ENCODE data around the gene PRR3. TPM values are rescaled to one million over a fixed set of nuclear protein-coding genes. Genes with fewer than 3 reads are reported as not detected.

PRR3 gene
- total and polyA plus RNA-seq, 5 donors from 2014 or later, result 4.9 to 12.0 (median 8.0) TPM

GRCh38 chr6:30610065-30610464 lies 53.0 kb downstream of the PRR3 start:
- ATAC-seq (ENCODE audit: low read depth in 2 of 2), result no peak
- peak overlapping the region; percentile 61 to 92 (median 89) for H3K27ac Mint-ChIP-seq
- Histone ChIP-seq H3K4me3 (ENCODE audit: low read depth, low read length) (no peak overlapping the region), H3K27me3 (ENCODE audit: control insufficient read depth, insufficient read depth, low read length) (no peaks in the 10 kb centered on the region), H3K27ac (ENCODE audit: insufficient read depth, low read length, poor library complexity, severe bottlenecking) (peak overlapping the region; percentile 66), H3K4me1 (ENCODE audit: control insufficient read depth, insufficient read depth, low read length, poor library complexity, severe bottlenecking) (peaks cover 47% of the 10 kb centered on the region), H3K9me3 (ENCODE audit: control insufficient read depth in 2 of 2, low read length in 2 of 2) (no peaks in the 10 kb centered on the region), H3K36me3 (ENCODE audit: control insufficient read depth, insufficient read depth, low read length) (peaks cover 49% of the 10 kb centered on the region)
- H3K27me3 Mint-ChIP-seq, result peaks cover 2% of the 10 kb centered on the region
- peak overlapping the region in 1 of 4 donors; percentile 45 for H3K4me3 Mint-ChIP-seq
- DNase-seq, result no peak
- peaks cover 45% of the 10 kb centered on the region for H3K36me3 Mint-ChIP-seq
- peaks cover 42 to 79% (median 63%) of the 10 kb centered on the region in 4 donors for H3K4me1 Mint-ChIP-seq
- H3K9me3 Mint-ChIP-seq, result no peaks in the 10 kb centered on the region

DNA sequence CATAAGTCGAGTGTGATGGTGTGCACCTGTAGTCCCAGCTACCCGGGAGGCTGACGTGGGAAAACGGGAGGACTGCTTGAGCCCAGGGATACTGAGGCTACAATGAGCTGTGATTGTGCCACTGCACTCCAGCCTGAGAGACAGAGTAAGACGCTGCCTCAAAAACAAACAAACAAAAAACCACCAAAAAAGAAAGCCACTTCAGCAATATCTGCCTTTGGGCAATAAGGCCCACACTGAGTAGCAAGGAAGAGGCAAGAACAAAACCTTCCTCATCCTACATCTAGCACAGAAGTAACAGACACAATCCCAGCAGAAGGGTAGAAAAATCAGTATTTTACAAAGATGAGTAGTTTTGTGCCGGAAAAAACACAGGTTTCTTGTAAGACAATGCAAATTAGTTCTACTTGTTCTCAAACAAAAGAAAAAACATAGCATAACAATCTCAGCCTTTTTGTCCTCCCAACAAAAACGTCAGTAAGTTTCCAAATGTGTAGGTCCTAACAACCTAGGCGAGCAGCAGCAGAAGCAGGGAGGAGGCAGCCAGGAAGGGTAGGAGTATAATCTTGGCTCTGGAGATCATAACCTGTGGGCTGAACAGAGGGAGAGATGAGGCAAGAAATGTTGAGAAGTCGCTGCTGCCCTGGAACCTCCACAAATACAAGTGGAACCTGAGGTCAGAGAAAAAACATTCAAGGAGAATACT lies 54.2 kb downstream of the PRR3 start:
- peaks cover 48% of the 10 kb centered on the region for H3K36me3 Mint-ChIP-seq
- Histone ChIP-seq H3K36me3 (ENCODE audit: control insufficient read depth, insufficient read depth, low read length) (peaks cover 43% of the 10 kb centered on the region), H3K9me3 (ENCODE audit: control insufficient read depth in 2 of 2, low read length in 2 of 2) (no peaks in the 10 kb centered on the region), H3K27ac (ENCODE audit: insufficient read depth, low read length, poor library complexity, severe bottlenecking) (peak overlapping the region; percentile 98), H3K4me3 (ENCODE audit: low read depth, low read length) (no peak overlapping the region), H3K27me3 (ENCODE audit: control insufficient read depth, insufficient read depth, low read length) (no peaks in the 10 kb centered on the region), H3K4me1 (ENCODE audit: control insufficient read depth, insufficient read depth, low read length, poor library complexity, severe bottlenecking) (peaks cover 47% of the 10 kb centered on the region)
- H3K27ac Mint-ChIP-seq, result peak overlapping the region; percentile 54 to 89 (median 83)
- H3K9me3 Mint-ChIP-seq, result peaks cover 0 to 2% (median 0%) of the 10 kb centered on the region in 7 donors
- DNase-seq (no peak), ATAC-seq (ENCODE audit: low read depth in 2 of 2) (no peak)
- H3K27me3 Mint-ChIP-seq, result peaks cover 5% of the 10 kb centered on the region
- H3K4me1 Mint-ChIP-seq, result peaks cover 43 to 74% (median 63%) of the 10 kb centered on the region in 4 donors
- H3K4me3 Mint-ChIP-seq, result peak overlapping the region in 1 of 4 donors; percentile 45

GRCh38 chr6:30611856-30612194 lies 54.7 kb downstream of the PRR3 start:
- no peaks in the 10 kb centered on the region for H3K9me3 ChIP-seq (ENCODE audit: control insufficient read depth in 2 of 2, low read length in 2 of 2)
- Mint-ChIP-seq H3K4me1 (peaks cover 43 to 70% (median 61%) of the 10 kb centered on the region in 4 donors), H3K36me3 (peaks cover 48% of the 10 kb centered on the region), H3K27me3 (peaks cover 7% of the 10 kb centered on the region), H3K4me3 (peak overlapping the region in 2 of 4 donors; percentile 45 to 74), H3K9me3 (peaks cover 0 to 2% (median 0%) of the 10 kb centered on the region in 7 donors), H3K27ac (peak overlapping the region; percentile 54 to 89 (median 83))
- peak overlapping the region; percentile 98 for H3K27ac ChIP-seq (ENCODE audit: insufficient read depth, low read length, poor library complexity, severe bottlenecking)
- H3K36me3 ChIP-seq (ENCODE audit: control insufficient read depth, insufficient read depth, low read length), result peaks cover 43% of the 10 kb centered on the region
- H3K4me1 ChIP-seq (ENCODE audit: control insufficient read depth, insufficient read depth, low read length, poor library complexity, severe bottlenecking), result peaks cover 47% of the 10 kb centered on the region
- peak overlapping the region; percentile 17 for H3K4me3 ChIP-seq (ENCODE audit: low read depth, low read length)
- DNase-seq (no peak), ATAC-seq (ENCODE audit: low read depth in 2 of 2) (no peak)
- no peaks in the 10 kb centered on the region for H3K27me3 ChIP-seq (ENCODE audit: control insufficient read depth, insufficient read depth, low read length)

- peaks cover 51% of the 10 kb centered on the region for H3K36me3 Mint-ChIP-seq
- H3K9me3 Mint-ChIP-seq, result peaks cover 0 to 3% (median 0%) of the 10 kb centered on the region in 7 donors
- no peak for DNase-seq
- peak overlapping the region; percentile 98 for H3K27ac ChIP-seq (ENCODE audit: insufficient read depth, low read length, poor library complexity, severe bottlenecking)
- peaks cover 11% of the 10 kb centered on the region for H3K27me3 Mint-ChIP-seq
- H3K4me3 ChIP-seq (ENCODE audit: low read depth, low read length), result peak overlapping the region; percentile 17
- H3K4me3 Mint-ChIP-seq, result peak overlapping the region in 2 of 4 donors; percentile 45 to 74
- no peak for ATAC-seq (ENCODE audit: low read depth in 2 of 2)
- peaks cover 47% of the 10 kb centered on the region for H3K4me1 ChIP-seq (ENCODE audit: control insufficient read depth, insufficient read depth, low read length, poor library complexity, severe bottlenecking)
- H3K27me3 ChIP-seq (ENCODE audit: control insufficient read depth, insufficient read depth, low read length), result no peaks in the 10 kb centered on the region
- H3K36me3 ChIP-seq (ENCODE audit: control insufficient read depth, insufficient read depth, low read length), result peaks cover 41% of the 10 kb centered on the region
- H3K9me3 ChIP-seq (ENCODE audit: control insufficient read depth in 2 of 2, low read length in 2 of 2), result no peaks in the 10 kb centered on the region
- H3K27ac Mint-ChIP-seq, result peak overlapping the region; percentile 54 to 89 (median 83)
- H3K4me1 Mint-ChIP-seq, result peaks cover 42 to 69% (median 61%) of the 10 kb centered on the region in 4 donors
Measured at GRCh38 chr6:30612213-30612612, 55.1 kb downstream of the PRR3 start.

DNA sequence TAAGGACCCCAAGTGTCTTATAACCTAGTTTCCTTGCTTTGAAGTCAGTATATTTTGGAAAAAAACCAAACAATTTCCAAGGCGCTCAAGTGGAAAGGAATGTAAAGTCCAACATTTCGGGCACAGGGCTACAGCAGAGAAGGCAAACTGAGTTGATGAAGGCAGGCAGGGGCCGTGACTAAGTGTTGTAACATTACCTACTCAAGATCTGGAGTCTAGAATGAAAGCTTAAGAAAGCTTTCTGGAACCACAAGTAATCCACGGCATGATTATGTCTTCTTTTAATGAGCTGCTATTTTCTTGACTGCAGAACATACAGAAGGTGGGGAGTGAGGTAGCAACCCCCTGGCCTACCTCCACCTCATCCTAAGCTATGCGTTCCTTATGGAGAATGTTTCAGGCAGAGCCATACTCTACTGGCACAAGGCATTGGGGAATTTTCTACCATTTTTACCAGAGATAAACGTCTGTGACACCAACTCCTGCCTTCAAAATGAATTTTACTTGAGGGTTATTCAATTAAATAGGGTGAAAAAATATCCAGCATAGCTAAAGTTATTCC lies 55.7 kb downstream of the PRR3 start:
- Mint-ChIP-seq H3K4me1 (peaks cover 37 to 63% (median 56%) of the 10 kb centered on the region in 4 donors), H3K27me3 (peaks cover 15% of the 10 kb centered on the region), H3K4me3 (peak overlapping the region in 1 of 4 donors; percentile 31), H3K27ac (peak overlapping the region; percentile 87 to 100 (median 100)), H3K36me3 (peaks cover 46% of the 10 kb centered on the region), H3K9me3 (peaks cover 0 to 3% (median 0%) of the 10 kb centered on the region in 7 donors)
- peaks cover 36% of the 10 kb centered on the region for H3K36me3 ChIP-seq (ENCODE audit: control insufficient read depth, insufficient read depth, low read length)
- H3K9me3 ChIP-seq (ENCODE audit: control insufficient read depth in 2 of 2, low read length in 2 of 2), result no peaks in the 10 kb centered on the region
- peak overlapping the region; percentile 98 for H3K27ac ChIP-seq (ENCODE audit: insufficient read depth, low read length, poor library complexity, severe bottlenecking)
- no peak for ATAC-seq (ENCODE audit: low read depth in 2 of 2)
- H3K4me1 ChIP-seq (ENCODE audit: control insufficient read depth, insufficient read depth, low read length, poor library complexity, severe bottlenecking), result peaks cover 47% of the 10 kb centered on the region
- H3K4me3 ChIP-seq (ENCODE audit: low read depth, low read length), result no peak overlapping the region
- DNase-seq, result no peak
- no peaks in the 10 kb centered on the region for H3K27me3 ChIP-seq (ENCODE audit: control insufficient read depth, insufficient read depth, low read length)

Other genes starting within 250 kb of the PRR3 start
- gene TRIM39, start 230.4 kb upstream of the PRR3 start, total RNA-seq, result 39.2 TPM
- gene TRIM39, start 230.4 kb upstream of the PRR3 start, polyA plus RNA-seq, result 10 to 100 TPM in 2 of 4 donors, 1 to 10 TPM in 2; 5.2 to 14.9 (median 10.6) TPM
- gene RPP21, start 212.1 kb upstream of the PRR3 start, total RNA-seq, result 38.7 TPM
- gene RPP21, start 212.1 kb upstream of the PRR3 start, polyA plus RNA-seq, result 100 to 1,000 TPM in 2 of 4 donors, 10 to 100 TPM in 2; 86.0 to 122 (median 100) TPM
- 1,662 TPM for gene HLA-E, start 67.8 kb upstream of the PRR3 start, total RNA-seq
- 1,000 to 10,000 TPM; 2,373 to 2,677 (median 2,539) TPM for gene HLA-E, start 67.8 kb upstream of the PRR3 start, polyA plus RNA-seq
- 189 TPM for gene GNL1, start 806 bp upstream of the PRR3 start, total RNA-seq
- 10 to 100 TPM; 36.6 to 41.7 (median 37.6) TPM for gene GNL1, start 806 bp upstream of the PRR3 start, polyA plus RNA-seq
- gene ABCF1, start 14.1 kb downstream of the PRR3 start, total RNA-seq, result 113 TPM
- 10 to 100 TPM; 14.3 to 25.3 (median 16.4) TPM for gene ABCF1, start 14.1 kb downstream of the PRR3 start, polyA plus RNA-seq
- gene PPP1R10, start 59.9 kb downstream of the PRR3 start, total RNA-seq, result 164 TPM
- gene PPP1R10, start 59.9 kb downstream of the PRR3 start, polyA plus RNA-seq, result 10 to 100 TPM; 18.0 to 22.9 (median 19.7) TPM
- gene MRPS18B, start 60.5 kb downstream of the PRR3 start, total RNA-seq, result 19.0 TPM
- 100 to 1,000 TPM; 121 to 165 (median 151) TPM for gene MRPS18B, start 60.5 kb downstream of the PRR3 start, polyA plus RNA-seq
- 7.2 TPM for gene ATAT1, start 69.6 kb downstream of the PRR3 start, total RNA-seq
- under 1 TPM; 0.27 to 0.89 (median 0.53) TPM for gene ATAT1, start 69.6 kb downstream of the PRR3 start, polyA plus RNA-seq
- 24.4 TPM for gene C6orf136, start 89.8 kb downstream of the PRR3 start, total RNA-seq
- gene C6orf136, start 89.8 kb downstream of the PRR3 start, polyA plus RNA-seq, result 10 to 100 TPM in 2 of 4 donors, 1 to 10 TPM in 2; 7.5 to 19.7 (median 10.9) TPM
- 33.8 TPM for gene DHX16, start 115.7 kb downstream of the PRR3 start, total RNA-seq
- gene DHX16, start 115.7 kb downstream of the PRR3 start, polyA plus RNA-seq, result 10 to 100 TPM; 13.2 to 25.3 (median 16.7) TPM
- 164 TPM for gene PPP1R18, start 129.3 kb downstream of the PRR3 start, total RNA-seq
- gene PPP1R18, start 129.3 kb downstream of the PRR3 start, polyA plus RNA-seq, result 100 to 1,000 TPM; 110 to 159 (median 119) TPM
- 9.0 TPM for gene NRM, start 133.7 kb downstream of the PRR3 start, total RNA-seq
- 10 to 100 TPM in 1 of 4 donors, 1 to 10 TPM in 3; 7.5 to 17.7 (median 9.2) TPM for gene NRM, start 133.7 kb downstream of the PRR3 start, polyA plus RNA-seq
- gene MDC1, start 160.0 kb downstream of the PRR3 start, total RNA-seq, result 32.7 TPM
- gene MDC1, start 160.0 kb downstream of the PRR3 start, polyA plus RNA-seq, result 1 to 10 TPM; 1.2 to 5.0 (median 3.7) TPM
- gene TUBB, start 163.1 kb downstream of the PRR3 start, total RNA-seq, result 119 TPM
- gene TUBB, start 163.1 kb downstream of the PRR3 start, polyA plus RNA-seq, result 100 to 1,000 TPM; 125 to 158 (median 138) TPM
- gene FLOT1, start 185.4 kb downstream of the PRR3 start, total RNA-seq, result 25.3 TPM
- 10 to 100 TPM; 30.5 to 63.2 (median 48.1) TPM for gene FLOT1, start 185.4 kb downstream of the PRR3 start, polyA plus RNA-seq
- gene IER3, start 187.3 kb downstream of the PRR3 start, total RNA-seq, result 5.1 TPM
- 1 to 10 TPM in 3 of 4 donors, under 1 TPM in 1; 0.38 to 2.2 (median 1.4) TPM for gene IER3, start 187.3 kb downstream of the PRR3 start, polyA plus RNA-seq

All from CD4-positive, CD25-positive, alpha-beta regulatory T cell (primary cell).